HepG2 (cell line): ENCODE measurements around the gene TYROBP. TPM values are rescaled to one million over a fixed set of nuclear protein-coding genes. Genes with fewer than 3 reads are reported as not detected.
A peak's percentile ranks its signal among the peaks of the same experiment; 100 is the strongest.

Source experiments
- ATAC-seq: fragments of 200-7000 bp; cut with Tn5 transposase; 3 replicates; pipeline ENCODE4 v1.9.1; 2020; ENCODE audit warnings: mild to moderate bottlenecking, moderate library complexity
- BruUV-seq: library from RNA; stranded (reverse); fragments of 400-500 nt; replicated peaks from 2 replicates; lab custom pipeline; 2021; lab: Mats Ljungman, UMichigan
- CTCF ChIA-PET: fragments of 300-600 bp; formaldehyde crosslinking; extraction: SDS; loops from one replicate; lab custom pipeline; 2021; ENCODE audit warnings: low total read pairs, inconsistent platforms, low intra/inter-chr PET ratio; lab: Yijun Ruan, JAX
- POLR2A ChIA-PET: fragments of 350-600 bp; sonication (Branson Sonifier 250); formaldehyde crosslinking; loops from one replicate; lab custom pipeline; 2020; ENCODE audit warnings: antibody characterized with exemption, inconsistent platforms; lab: Yijun Ruan, JAX
- DNase-seq: peaks from one replicate; pipeline ENCODE4 v3.0.0-alpha.2; 2015; ENCODE audit warnings: low spot score
- FAIRE-seq: peaks from 3 replicates; lab custom pipeline; 2011; peaks lifted over from hg19 to GRCh38; lab: Jason Lieb, UNC
- H2AFZ ChIP-seq: one replicate; pipeline ENCODE4 v1.6.1; 2011; ENCODE audit warnings: low read length, inconsistent platforms
- H3K27ac ChIP-seq: fragments of 300-600 bp; 3 replicates; pipeline ENCODE4 v1.8.0; 2011; ENCODE audit warnings: mixed run types, mild to moderate bottlenecking, mixed read lengths, low read length, inconsistent platforms; ENCODE audit not compliant: insufficient read depth; ENCODE audit errors: extremely low read length
- H3K27me3 ChIP-seq, 2 experiments: fragments of 200-600 bp in 1 of 2; 2 replicates in 1 of 2; 3 replicates in 1 of 2; pipeline versions ENCODE4 v1.6.0 to v1.8.0; 2011; ENCODE audit warnings: low read length in 2 of 2, mild to moderate bottlenecking in 2 of 2, moderate library complexity in 2 of 2, inconsistent platforms in 1 of 2; ENCODE audit not compliant: insufficient read depth in 2 of 2, control insufficient read depth in 1 of 2
- H3K36me3 ChIP-seq, 2 experiments: fragments of 200-600 bp in 1 of 2; replicated peaks in 1 of 2; 2 replicates in 1 of 2; 3 replicates in 1 of 2; pipeline versions ENCODE4 v1.5.1 to v1.8.0; 2011; ENCODE audit warnings: low read length in 2 of 2, inconsistent platforms in 1 of 2; ENCODE audit not compliant: insufficient read depth in 2 of 2, control insufficient read depth in 1 of 2
- H3K4me1 ChIP-seq: 2 replicates; pipeline ENCODE4 v1.5.1; 2012; ENCODE audit warnings: low read length, inconsistent platforms; ENCODE audit not compliant: insufficient read depth
- H3K4me2 ChIP-seq: 2 replicates; pipeline ENCODE4 v1.6.0; 2011; ENCODE audit warnings: low read depth, low read length, inconsistent platforms
- H3K4me3 ChIP-seq, 3 experiments: fragments of 200-600 bp in 1 of 3; sonication (generic), shearing (Covaris generic) in 1 of 3; replicated peaks in 1 of 3; 2 replicates each; pipeline ENCODE4 v1.5.1; 2011 to 2016; ENCODE audit warnings: low read length in 3 of 3, inconsistent platforms in 2 of 3, low read depth in 2 of 3, mild to moderate bottlenecking in 2 of 3, control low read depth in 1 of 3, mixed read lengths in 1 of 3; ENCODE audit not compliant: insufficient read depth in 1 of 3
- H3K79me2 ChIP-seq: one replicate; pipeline ENCODE4 v1.6.1; 2011; ENCODE audit warnings: low read length, inconsistent platforms; ENCODE audit not compliant: insufficient read depth
- H3K9ac ChIP-seq: 2 replicates; pipeline ENCODE4 v1.6.0; 2011; ENCODE audit warnings: mild to moderate bottlenecking, low read depth, low read length, inconsistent platforms; ENCODE audit not compliant: insufficient read depth
- H3K9me3 ChIP-seq: 2 replicates; pipeline ENCODE4 v1.5.1; 2012; ENCODE audit warnings: mild to moderate bottlenecking, low read length
- H4K20me1 ChIP-seq: 2 replicates; pipeline ENCODE4 v1.6.0; 2011; ENCODE audit warnings: inconsistent platforms, mild to moderate bottlenecking, low read length, moderate library complexity; ENCODE audit not compliant: insufficient read depth
- ZBTB7B ChIP-seq: sonication (generic); formaldehyde crosslinking; IDR thresholded peaks from 2 replicates; pipeline ENCODE4 v1.4.0; 2020; ENCODE audit warnings: missing genetic modification reagents
- ZNF768 ChIP-seq: sonication (generic); formaldehyde crosslinking; IDR thresholded peaks from 2 replicates; pipeline ENCODE4 v1.4.0; 2020; ENCODE audit warnings: missing genetic modification reagents
- WGBS: methylation state at CpG from one replicate; pipeline ENCODE4 v1.1.6; 2017; ENCODE audit warnings: low lambda C conversion rate; 5-methylcytosine and 5-hydroxymethylcytosine counted together
- in situ Hi-C: cut with HindIII; loops from 2 replicates; pipeline ENCODE4 v1.10.0; 2017; ENCODE audit warnings: low pct_unique_long_range_greater_than_20kb; ENCODE audit not compliant: extremely low pct_ligation_motif_present
- intact Hi-C: fragments of 100-400 bp; cut with micrococcal nuclease; formaldehyde crosslinking; loops from one replicate; pipeline ENCODE4 v1.10.0; 2022; ENCODE audit not compliant: unreplicated experiment
- polyA plus RNA-seq, 8 experiments: library from polyadenylated mRNA; depleted of rRNA in 3 of 8; stranded (reverse) in 7 of 8; unstranded in 1 of 8; fragments of >200 nt; fragmentation: Illumina TruSeq in 4 of 8; extraction: Trizol in 4 of 8; gene quantifications; 2 replicates each; pipeline versions ENCODE4 v1.2.1 to v1.2.3, GENCODE V29; 2011 to 2016; ENCODE audit warnings: low read depth in 4 of 8, missing spikeins in 1 of 8, mixed read lengths in 1 of 8; ENCODE audit not compliant: insufficient read depth in 1 of 8
- total RNA-seq, 5 experiments: library from RNA; depleted of rRNA; stranded (reverse); fragments of >200 nt; fragmentation: Illumina TruSeq; extraction: Trizol; gene quantifications; 2 replicates each; pipeline ENCODE4 v1.2.3, GENCODE V29; 2016; ENCODE audit warnings: low read depth in 1 of 5
- TF ChIP-seq, protein P1 (sequence below): sonication (generic); formaldehyde crosslinking; IDR thresholded peaks from 2 replicates; pipeline ENCODE4 v1.4.0; 2020; ENCODE audit warnings: missing genetic modification reagents, borderline replicate concordance
- TF ChIP-seq, protein P2 (sequence below): sonication (generic); formaldehyde crosslinking; IDR thresholded peaks from 2 replicates; pipeline ENCODE4 v1.5.1; 2020; ENCODE audit warnings: missing genetic modification reagents, mild to moderate bottlenecking, borderline replicate concordance
- TF ChIP-seq, protein P3 (sequence below): sonication (generic); formaldehyde crosslinking; IDR thresholded peaks from 2 replicates; pipeline ENCODE4 v1.9.0; 2021; ENCODE audit warnings: missing genetic modification reagents, mild to moderate bottlenecking, borderline replicate concordance

TYROBP gene
- total and polyA plus RNA-seq, 2 of the 13 experiments (the other 11 are each of a cell fraction or from before 2014, with no cell fraction given) = not detected

- Histone ChIP-seq H3K27ac (no peak overlapping the region), H3K27me3 (peaks cover 0 to 12% of the 10 kb centered on the region in 2 experiments; a peak in 3 of 5 replicates), H3K4me2 (no peak overlapping the region), H3K79me2 (no peaks in the 10 kb centered on the region), H3K9ac (no peak overlapping the region), H3K9me3 (no peaks in the 10 kb centered on the region), H3K36me3 (no peaks in the 10 kb centered on the region), H3K4me1 (peaks cover 15% of the 10 kb centered on the region; the same call in 1 of the 2 replicates), H2AFZ (no peak overlapping the region), H3K4me3 (no peak overlapping the region), H4K20me1 (no peaks in the 10 kb centered on the region)
- CTCF ChIA-PET = no interaction called here
- no peak for FAIRE-seq
- BruUV-seq = no TSS peak
- in situ Hi-C loops = no loop called here
- no peak for ATAC-seq
- DNase-seq = no peak
- intact Hi-C loops = no loop called here
- 52% methylated on average over 10 of the region's 10 CpGs for WGBS
- peak; percentile 82 for TF ChIP-seq ZNF768 (CRISPR knock-in tag)
- no peak for TF ChIP-seq ZBTB7B (CRISPR knock-in tag)
- TF ChIP-seq, protein P1, sequence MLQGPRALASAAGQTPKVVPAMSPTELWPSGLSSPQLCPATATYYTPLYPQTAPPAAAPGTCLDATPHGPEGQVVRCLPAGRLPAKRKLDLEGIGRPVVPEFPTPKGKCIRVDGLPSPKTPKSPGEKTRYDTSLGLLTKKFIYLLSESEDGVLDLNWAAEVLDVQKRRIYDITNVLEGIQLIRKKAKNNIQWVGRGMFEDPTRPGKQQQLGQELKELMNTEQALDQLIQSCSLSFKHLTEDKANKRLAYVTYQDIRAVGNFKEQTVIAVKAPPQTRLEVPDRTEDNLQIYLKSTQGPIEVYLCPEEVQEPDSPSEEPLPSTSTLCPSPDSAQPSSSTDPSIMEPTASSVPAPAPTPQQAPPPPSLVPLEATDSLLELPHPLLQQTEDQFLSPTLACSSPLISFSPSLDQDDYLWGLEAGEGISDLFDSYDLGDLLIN (CRISPR knock-in tag) = no peak
- TF ChIP-seq, protein P2, sequence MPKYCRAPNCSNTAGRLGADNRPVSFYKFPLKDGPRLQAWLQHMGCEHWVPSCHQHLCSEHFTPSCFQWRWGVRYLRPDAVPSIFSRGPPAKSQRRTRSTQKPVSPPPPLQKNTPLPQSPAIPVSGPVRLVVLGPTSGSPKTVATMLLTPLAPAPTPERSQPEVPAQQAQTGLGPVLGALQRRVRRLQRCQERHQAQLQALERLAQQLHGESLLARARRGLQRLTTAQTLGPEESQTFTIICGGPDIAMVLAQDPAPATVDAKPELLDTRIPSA (CRISPR knock-in tag) = no peak
- TF ChIP-seq, protein P3, sequence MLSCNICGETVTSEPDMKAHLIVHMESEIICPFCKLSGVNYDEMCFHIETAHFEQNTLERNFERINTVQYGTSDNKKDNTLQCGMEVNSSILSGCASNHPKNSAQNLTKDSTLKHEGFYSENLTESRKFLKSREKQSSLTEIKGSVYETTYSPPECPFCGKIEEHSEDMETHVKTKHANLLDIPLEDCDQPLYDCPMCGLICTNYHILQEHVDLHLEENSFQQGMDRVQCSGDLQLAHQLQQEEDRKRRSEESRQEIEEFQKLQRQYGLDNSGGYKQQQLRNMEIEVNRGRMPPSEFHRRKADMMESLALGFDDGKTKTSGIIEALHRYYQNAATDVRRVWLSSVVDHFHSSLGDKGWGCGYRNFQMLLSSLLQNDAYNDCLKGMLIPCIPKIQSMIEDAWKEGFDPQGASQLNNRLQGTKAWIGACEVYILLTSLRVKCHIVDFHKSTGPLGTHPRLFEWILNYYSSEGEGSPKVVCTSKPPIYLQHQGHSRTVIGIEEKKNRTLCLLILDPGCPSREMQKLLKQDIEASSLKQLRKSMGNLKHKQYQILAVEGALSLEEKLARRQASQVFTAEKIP (CRISPR knock-in tag) = no peak
- POLR2A ChIA-PET = no interaction called here
Observed at GRCh38 chr19:35908973-35909683, 1.0 kb upstream of the TYROBP start.
